Measurements from ENCODE around the gene EPHA3.
"Not testable (repeated sequence)": the region's sequence is repeated elsewhere in the genome, so short reads cannot be mapped to it uniquely, and the experiment has no call there.

Gene EPHA3

GRCh38 chr3:89326997-89327396 is 219.6 kb downstream of the EPHA3 start:
- Mint-ChIP-seq H3K4me3 (no peak overlapping the region), H3K9me3 (peaks cover 12 to 13% of the 10 kb centered on the region in 2 donors), H3K27me3 (no peaks in the 10 kb centered on the region), H3K4me1 (no peaks in the 10 kb centered on the region), H3K27ac (no peak overlapping the region)
- DNase-seq (no peak), ATAC-seq (no peak)

- Mint-ChIP-seq H3K4me3 (no peak overlapping the region), H3K27me3 (no peaks in the 10 kb centered on the region), H3K9me3 (peaks cover 0 to 14% of the 10 kb centered on the region in 2 donors), H3K27ac (no peak overlapping the region), H3K4me1 (no peaks in the 10 kb centered on the region)
- no peak for ATAC-seq
- DNase-seq: no peak
Measured at GRCh38 chr3:89332386-89332785, 225.0 kb downstream of the EPHA3 start.

GRCh38 chr3:89332793-89333192 is 225.4 kb downstream of the EPHA3 start:
- H3K27ac Mint-ChIP-seq: no peak overlapping the region
- no peaks in the 10 kb centered on the region for H3K27me3 Mint-ChIP-seq
- no peaks in the 10 kb centered on the region for H3K4me1 Mint-ChIP-seq
- no peak for DNase-seq
- no peak overlapping the region for H3K4me3 Mint-ChIP-seq
- ATAC-seq: no peak
- peaks cover 0 to 14% of the 10 kb centered on the region in 2 donors for H3K9me3 Mint-ChIP-seq

- no peaks in the 10 kb centered on the region for H3K27me3 Mint-ChIP-seq
- DNase-seq: no peak
- peaks cover 0 to 7% of the 10 kb centered on the region in 2 donors for H3K9me3 Mint-ChIP-seq
Measured at GRCh38 chr3:89335693-89336092, 228.3 kb downstream of the EPHA3 start.

GRCh38 chr3:89340408-89340807 is 233.0 kb downstream of the EPHA3 start:
- Mint-ChIP-seq H3K9me3 (peaks cover 0 to 11% of the 10 kb centered on the region in 2 donors), H3K27me3 (no peaks in the 10 kb centered on the region), H3K27ac (no peak overlapping the region), H3K4me1 (no peaks in the 10 kb centered on the region), H3K4me3 (no peak overlapping the region)
- ATAC-seq (no peak), DNase-seq (no peak)

More at GRCh38 chr3:89335693-89336092, 228.3 kb downstream of the EPHA3 start:
- Mint-ChIP-seq H3K4me3 (no peak overlapping the region), H3K4me1 (no peaks in the 10 kb centered on the region), H3K27ac (no peak overlapping the region)
- ATAC-seq: no peak

- H3K27ac Mint-ChIP-seq: no peak overlapping the region
- ATAC-seq (no peak), DNase-seq (no peak)
- no peak overlapping the region for H3K4me3 Mint-ChIP-seq
- H3K27me3 Mint-ChIP-seq: no peaks in the 10 kb centered on the region
- no peaks in the 10 kb centered on the region for H3K4me1 Mint-ChIP-seq
- H3K9me3 Mint-ChIP-seq: peaks cover 0 to 6% of the 10 kb centered on the region in 2 donors
Measured at GRCh38 chr3:89344076-89344475, 236.7 kb downstream of the EPHA3 start.

- not testable (repeated sequence) for ATAC-seq, H3K27me3 Mint-ChIP-seq, DNase-seq, H3K4me1 Mint-ChIP-seq, H3K9me3 Mint-ChIP-seq, H3K4me3 Mint-ChIP-seq, H3K27ac Mint-ChIP-seq
Measured at GRCh38 chr3:89350935-89351334, 243.5 kb downstream of the EPHA3 start.

- Mint-ChIP-seq H3K9me3 (no peaks in the 10 kb centered on the region), H3K27ac (no peak overlapping the region), H3K4me1 (no peaks in the 10 kb centered on the region), H3K27me3 (no peaks in the 10 kb centered on the region), H3K4me3 (no peak overlapping the region)
- ATAC-seq (no peak), DNase-seq (no peak)
Measured at GRCh38 chr3:89353465-89353864, 246.0 kb downstream of the EPHA3 start.

GRCh38 chr3:89358281-89358680 is 250.9 kb downstream of the EPHA3 start:
- Mint-ChIP-seq H3K4me3 (no peak overlapping the region), H3K27ac (no peak overlapping the region), H3K27me3 (no peaks in the 10 kb centered on the region), H3K4me1 (no peaks in the 10 kb centered on the region), H3K9me3 (peaks cover 0 to 7% of the 10 kb centered on the region in 2 donors)
- no peak for ATAC-seq
- no peak for DNase-seq

- no peaks in the 10 kb centered on the region for H3K27me3 Mint-ChIP-seq
- H3K27ac Mint-ChIP-seq: no peak overlapping the region
- peaks cover 0 to 7% of the 10 kb centered on the region in 2 donors for H3K9me3 Mint-ChIP-seq
- H3K4me3 Mint-ChIP-seq: no peak overlapping the region
- no peaks in the 10 kb centered on the region for H3K4me1 Mint-ChIP-seq
- DNase-seq: no peak
- no peak for ATAC-seq
Measured at GRCh38 chr3:89360156-89360555, 252.7 kb downstream of the EPHA3 start.

GRCh38 chr3:89362496-89362895 is 255.1 kb downstream of the EPHA3 start:
- no peaks in the 10 kb centered on the region for H3K4me1 Mint-ChIP-seq
- peaks cover 4 to 13% of the 10 kb centered on the region in 2 donors for H3K9me3 Mint-ChIP-seq
- no peaks in the 10 kb centered on the region for H3K27me3 Mint-ChIP-seq
- no peak overlapping the region for H3K4me3 Mint-ChIP-seq
- no peak for DNase-seq
- ATAC-seq: no peak
- H3K27ac Mint-ChIP-seq: no peak overlapping the region

GRCh38 chr3:89363171-89363570 is 255.8 kb downstream of the EPHA3 start:
- ATAC-seq: no peak
- Mint-ChIP-seq H3K27me3 (no peaks in the 10 kb centered on the region), H3K9me3 (peaks cover 4 to 13% of the 10 kb centered on the region in 2 donors), H3K4me1 (no peaks in the 10 kb centered on the region), H3K27ac (no peak overlapping the region), H3K4me3 (no peak overlapping the region)
- DNase-seq: no peak

- DNase-seq (no peak), ATAC-seq (no peak)
- H3K27ac Mint-ChIP-seq: no peak overlapping the region
- H3K4me3 Mint-ChIP-seq: no peak overlapping the region
- peaks cover 10 to 23% of the 10 kb centered on the region in 2 donors for H3K9me3 Mint-ChIP-seq
- H3K27me3 Mint-ChIP-seq: no peaks in the 10 kb centered on the region
- H3K4me1 Mint-ChIP-seq: no peaks in the 10 kb centered on the region
Measured at GRCh38 chr3:89364314-89364713, 256.9 kb downstream of the EPHA3 start.

- Mint-ChIP-seq H3K4me3 (no peak overlapping the region), H3K27me3 (no peaks in the 10 kb centered on the region), H3K9me3 (peaks cover 10 to 16% of the 10 kb centered on the region in 2 donors), H3K27ac (no peak overlapping the region), H3K4me1 (no peaks in the 10 kb centered on the region)
- no peak for ATAC-seq
- DNase-seq: no peak
Measured at GRCh38 chr3:89367166-89367565, 259.7 kb downstream of the EPHA3 start.

GRCh38 chr3:89368846-89369245 is 261.4 kb downstream of the EPHA3 start:
- no peak overlapping the region for H3K4me3 Mint-ChIP-seq
- ATAC-seq (no peak), DNase-seq (no peak)
- H3K27me3 Mint-ChIP-seq: no peaks in the 10 kb centered on the region
- peaks cover 10 to 16% of the 10 kb centered on the region in 2 donors for H3K9me3 Mint-ChIP-seq
- H3K4me1 Mint-ChIP-seq: no peaks in the 10 kb centered on the region
- H3K27ac Mint-ChIP-seq: no peak overlapping the region

- Mint-ChIP-seq H3K4me1 (no peaks in the 10 kb centered on the region), H3K9me3 (peaks cover 5 to 10% of the 10 kb centered on the region in 2 donors), H3K4me3 (no peak overlapping the region), H3K27me3 (no peaks in the 10 kb centered on the region), H3K27ac (no peak overlapping the region)
- DNase-seq (no peak), ATAC-seq (no peak)
Measured at GRCh38 chr3:89372456-89372855, 265.0 kb downstream of the EPHA3 start.

- no peak overlapping the region for H3K4me3 Mint-ChIP-seq
- peaks cover 5 to 7% of the 10 kb centered on the region in 2 donors for H3K9me3 Mint-ChIP-seq
- ATAC-seq (no peak), DNase-seq (no peak)
- H3K4me1 Mint-ChIP-seq: no peaks in the 10 kb centered on the region
- H3K27me3 Mint-ChIP-seq: no peaks in the 10 kb centered on the region
- H3K27ac Mint-ChIP-seq: no peak overlapping the region
Measured at GRCh38 chr3:89373434-89373833, 266.0 kb downstream of the EPHA3 start.

All from stimulated activated naive CD8-positive, alpha-beta T cell treated with anti-CD3 and anti-CD28 coated beads, Interleukin-15, amount 100 ng/mL, for 72 hours (primary cell).